NCI-H460 (cell line): ENCODE data around the gene HADHA. TPM values are rescaled to one million over a fixed set of nuclear protein-coding genes. Genes with fewer than 3 reads are reported as not detected.
"Not testable (repeated sequence)": the region's sequence is repeated elsewhere in the genome, so short reads cannot be mapped to it uniquely, and the experiment has no call there.

Source experiments
- DNase-seq: peaks from one replicate; pipeline ENCODE4 v3.0.0-alpha.2; 2016; ENCODE audit warnings: low read depth; ENCODE audit errors: extremely low read depth
- polyA plus RNA-seq: library from polyadenylated mRNA; depleted of rRNA; stranded (reverse); fragments of >200 nt; gene quantifications from 2 replicates; pipeline ENCODE4 v1.2.3, GENCODE V29; 2014; cell fraction: nucleus; rRNA removed
- total RNA-seq: library from RNA; depleted of rRNA; stranded (reverse); fragments of >200 nt; shearing (Covaris generic); gene quantifications from 2 replicates; pipeline ENCODE4 v1.2.3, GENCODE V29; 2014; rRNA removed

HADHA gene
- 142 and 160 TPM in 2 replicates for total RNA-seq
- 101 and 110 TPM in 2 replicates for polyA plus RNA-seq

- DNase-seq, result peak; percentile 87
Observed at GRCh38 chr2:26244309-26245230, at the start of gene HADHA, which contains the start of gene HADHB. Gene HADHA, minus strand, starts transcription at chr2:26244632. Its CDS starts 36 bp downstream, at chr2:26244596. Gene HADHB, plus strand, starts transcription at chr2:26244939. Its CDS starts 9,316 bp downstream, at chr2:26254255.

- DNase-seq, result no peak
Observed at GRCh38 chr2:26292646-26293045, 48.2 kb upstream of the HADHA start.

GRCh38 chr2:26290001-26290400 lies 45.6 kb upstream of the HADHA start:
- DNase-seq, result no peak

- no peak for DNase-seq
Observed at GRCh38 chr2:26285931-26286330, 41.5 kb upstream of the HADHA start.

GRCh38 chr2:26284132-26284531 lies 39.7 kb upstream of the HADHA start:
- no peak for DNase-seq

GRCh38 chr2:26283606-26284005 lies 39.2 kb upstream of the HADHA start:
- no peak for DNase-seq

GRCh38 chr2:26281226-26281625 lies 36.8 kb upstream of the HADHA start:
- DNase-seq, result no peak

- no peak for DNase-seq
Observed at GRCh38 chr2:26279886-26280285, 35.5 kb upstream of the HADHA start.

- no peak for DNase-seq
Observed at GRCh38 chr2:26276484-26277227, 32.2 kb upstream of the HADHA start.

GRCh38 chr2:26274058-26274613 lies 29.7 kb upstream of the HADHA start:
- peak; percentile 84 for DNase-seq

GRCh38 chr2:26273501-26273900 lies 29.1 kb upstream of the HADHA start:
- peak; percentile 69 for DNase-seq

GRCh38 chr2:26270373-26270772 lies 25.9 kb upstream of the HADHA start:
- DNase-seq, result no peak

GRCh38 chr2:26269571-26270158 lies 25.2 kb upstream of the HADHA start:
- DNase-seq, result no peak

GRCh38 chr2:26268670-26269385 lies 24.4 kb upstream of the HADHA start:
- DNase-seq, result not testable (repeated sequence)

GRCh38 chr2:26268213-26268612 lies 23.8 kb upstream of the HADHA start:
- DNase-seq, result no peak

GRCh38 chr2:26258836-26259235 lies 14.4 kb upstream of the HADHA start:
- not testable (repeated sequence) for DNase-seq

- DNase-seq, result no peak
Observed at GRCh38 chr2:26255759-26256384, 11.4 kb upstream of the HADHA start.

GRCh38 chr2:26251893-26252292 lies 7.5 kb upstream of the HADHA start:
- no peak for DNase-seq

GRCh38 chr2:26249625-26250024 lies 5.2 kb upstream of the HADHA start:
- DNase-seq, result no peak

- DNase-seq, result no peak
Observed at GRCh38 chr2:26246818-26247217, 2.4 kb upstream of the HADHA start.
